Activated naive CD4-positive, alpha-beta T cell treated with anti-CD3 and anti-CD28 coated beads for 36 hours (primary cell): ENCODE results near the gene LMNTD2. TPM values are rescaled to one million over a fixed set of nuclear protein-coding genes. Genes with fewer than 3 reads are reported as not detected.
A peak's percentile ranks its signal among the peaks of the same experiment; 100 is the strongest.

Source experiments
- CTCF ChIA-PET: fragments of 350-600 bp; sonication (Branson Sonifier 250); formaldehyde crosslinking; loops from one replicate; lab custom pipeline; 2021; ENCODE audit warnings: antibody characterized with exemption; lab: Charles Lee
- DNase-seq: peaks from one replicate; pipeline ENCODE4 v3.0.0-alpha.2; 2020
- H3K27ac Mint-ChIP-seq: one replicate; pipeline ENCODE4 v1.8.0; 2021; ENCODE audit warnings: mild to moderate bottlenecking, mixed read lengths
- H3K27me3 Mint-ChIP-seq: one replicate; pipeline ENCODE4 v1.8.0; 2021; ENCODE audit warnings: low read depth, mixed read lengths
- H3K36me3 Mint-ChIP-seq: one replicate; pipeline ENCODE4 v1.8.0; 2021; ENCODE audit warnings: low read depth, mixed read lengths
- H3K4me1 Mint-ChIP-seq: one replicate; pipeline ENCODE4 v1.8.0; 2021; ENCODE audit warnings: low read depth, mixed read lengths
- H3K4me3 Mint-ChIP-seq: one replicate; pipeline ENCODE4 v1.8.0; 2021; ENCODE audit warnings: mild to moderate bottlenecking, moderate library complexity, mixed read lengths
- H3K9me3 Mint-ChIP-seq: one replicate; pipeline ENCODE4 v1.8.0; 2021; ENCODE audit warnings: mixed read lengths
- intact Hi-C: fragments of 100-400 bp; cut with micrococcal nuclease; formaldehyde crosslinking; loops from one replicate; pipeline ENCODE4 v1.15.1; 2023
- total RNA-seq, 2 experiments: library from RNA; stranded (reverse); gene quantifications; one replicate each; pipeline ENCODE4 v1.2.3, GENCODE V29; 2021

The LMNTD2 gene
- total RNA-seq, 2 experiments from 2014 or later = 4.5 to 5.2 TPM

DNA sequence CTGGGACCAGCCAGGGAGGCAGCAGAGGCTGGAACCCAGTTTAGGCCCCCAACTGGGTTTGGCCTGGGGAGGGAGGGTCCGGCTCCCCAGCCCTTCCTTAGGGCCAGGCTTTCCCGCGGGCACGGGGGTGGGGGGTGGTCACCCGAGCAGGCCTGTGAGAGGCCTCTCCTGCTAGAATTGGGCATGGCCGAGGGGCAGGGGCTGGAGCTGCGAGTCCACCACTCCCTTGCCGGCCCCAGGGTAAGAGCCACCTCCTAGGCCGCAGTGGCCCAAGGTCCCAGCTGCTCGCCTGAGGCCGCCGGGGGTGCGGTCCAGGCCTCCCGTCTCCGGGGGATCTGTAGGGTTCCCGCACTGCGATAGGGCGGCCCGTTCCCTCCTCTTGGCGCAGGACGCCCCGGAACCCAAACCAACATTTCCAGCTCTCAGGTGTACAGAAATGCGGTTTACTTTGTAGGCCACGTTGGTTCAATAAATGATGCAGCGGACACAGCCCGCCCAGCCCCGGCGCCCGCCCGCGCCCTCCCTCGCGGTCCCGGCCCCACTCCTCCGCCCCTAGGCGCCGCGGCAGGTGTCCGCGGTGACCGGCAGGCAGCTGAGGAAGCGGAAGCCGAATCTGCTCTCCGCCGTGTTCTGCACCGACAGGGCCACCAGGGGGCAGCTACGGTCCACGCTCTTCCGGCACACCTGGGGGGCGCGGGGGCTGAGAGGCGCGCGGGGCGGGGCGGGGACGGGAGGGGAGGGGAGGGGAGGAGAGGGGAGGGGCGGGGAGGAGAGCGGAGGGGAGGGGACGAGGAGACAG, 5.9 kb downstream of the LMNTD2 start:
- CTCF ChIA-PET = interaction anchor here (0.6 to 4.4 kb wide), 6 partner anchors 10 to 201 kb away, joined by 3 to 26 read pairs (median 10); partner anchors contain the start of gene EPS8L2
- Mint-ChIP-seq H3K27me3 (peaks cover 3% of the 10 kb centered on the region), H3K27ac (no peak overlapping the region), H3K4me3 (no peak overlapping the region), H3K36me3 (no peaks in the 10 kb centered on the region), H3K4me1 (peaks cover 2% of the 10 kb centered on the region), H3K9me3 (no peaks in the 10 kb centered on the region)
- intact Hi-C loops = loop anchor here (1.0 to 2.0 kb wide), 2 partner anchors 74 to 169 kb away; no protein-coding TSS in a partner anchor
- DNase-seq = peak; percentile 74

DNA sequence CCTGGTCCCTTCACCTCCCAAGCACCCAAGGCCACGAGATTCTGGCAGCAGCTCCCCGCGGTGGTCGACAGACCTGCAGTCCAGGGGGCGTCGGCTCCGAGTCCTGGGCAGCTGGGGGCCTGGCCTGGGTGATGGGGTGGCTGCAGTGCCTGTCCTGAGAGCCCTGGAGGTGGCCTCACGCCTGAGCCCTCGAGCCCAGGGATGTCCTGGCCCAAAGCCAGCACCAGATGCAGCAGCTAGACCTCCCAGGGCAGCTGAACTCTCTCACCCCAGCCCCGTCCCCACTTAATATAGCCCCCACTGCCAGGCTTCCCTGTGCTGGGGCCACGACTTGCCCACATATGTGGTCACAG, 6.6 kb downstream of the LMNTD2 start:
- H3K4me1 Mint-ChIP-seq = peaks cover 2% of the 10 kb centered on the region
- peaks cover 3% of the 10 kb centered on the region for H3K27me3 Mint-ChIP-seq
- no peaks in the 10 kb centered on the region for H3K36me3 Mint-ChIP-seq
- DNase-seq = no peak
- no peaks in the 10 kb centered on the region for H3K9me3 Mint-ChIP-seq
- intact Hi-C loops = loop anchor here (2.0 kb wide), 1 partner anchor 75 kb away; no protein-coding TSS in a partner anchor
- H3K4me3 Mint-ChIP-seq = no peak overlapping the region
- CTCF ChIA-PET = interaction anchor here (2.5 to 4.4 kb wide), 3 partner anchors 11 to 172 kb away, joined by 18 to 26 read pairs (median 21); no protein-coding TSS in a partner anchor
- H3K27ac Mint-ChIP-seq = no peak overlapping the region

DNA sequence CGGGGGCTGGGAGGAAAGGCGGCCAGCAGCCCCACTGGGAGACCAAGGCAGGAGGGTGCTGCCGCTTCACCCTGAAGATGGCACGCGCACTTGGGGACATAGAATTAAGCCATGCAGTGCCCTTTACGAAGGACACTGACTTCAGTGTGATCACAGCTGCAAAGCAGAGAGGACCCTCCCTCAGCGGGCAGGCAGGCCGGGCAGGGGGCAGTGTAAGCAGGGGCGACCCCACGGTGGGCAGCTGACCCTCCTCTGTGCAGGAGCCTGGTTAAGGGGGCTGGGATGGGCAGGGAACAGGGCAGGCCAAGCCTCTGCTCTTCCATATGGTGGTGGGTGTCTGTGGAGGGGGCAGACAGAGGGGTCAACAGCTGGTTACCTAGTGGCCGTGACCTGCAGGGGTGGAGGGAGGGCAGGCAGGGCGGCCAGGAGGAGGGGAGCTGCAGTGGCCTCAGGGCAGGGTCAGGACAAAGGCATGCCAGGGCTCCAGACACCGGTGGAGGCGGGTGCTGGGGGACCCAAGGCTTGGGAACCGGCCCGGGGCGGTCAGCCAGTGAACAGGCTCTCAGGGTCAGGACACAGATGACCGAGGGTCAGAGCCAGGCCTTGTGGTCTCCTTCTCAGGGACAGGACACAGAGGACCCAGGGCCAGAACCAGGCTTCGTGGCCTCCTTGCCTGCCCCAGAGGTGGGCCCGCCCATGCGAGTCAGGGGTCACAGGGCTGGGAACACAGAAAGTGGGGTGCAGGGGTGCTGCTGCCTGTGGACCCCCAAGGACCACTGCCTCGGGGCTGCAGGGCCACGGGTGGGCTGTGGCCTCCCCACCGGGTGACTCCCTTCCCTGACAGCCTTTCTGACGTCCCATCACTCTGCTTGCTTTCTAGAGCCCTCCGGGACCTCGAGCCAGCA, 7.2 kb downstream of the LMNTD2 start:
- CTCF ChIA-PET = interaction anchor here (2.5 to 4.4 kb wide), 3 partner anchors 11 to 173 kb away, joined by 18 to 26 read pairs (median 21); no protein-coding TSS in a partner anchor
- no peak overlapping the region for H3K27ac Mint-ChIP-seq
- DNase-seq = no peak
- H3K27me3 Mint-ChIP-seq = peaks cover 3% of the 10 kb centered on the region
- H3K9me3 Mint-ChIP-seq = no peaks in the 10 kb centered on the region
- H3K4me3 Mint-ChIP-seq = no peak overlapping the region
- H3K36me3 Mint-ChIP-seq = no peaks in the 10 kb centered on the region
- intact Hi-C loops = no loop called here
- H3K4me1 Mint-ChIP-seq = peaks cover 2% of the 10 kb centered on the region

DNA sequence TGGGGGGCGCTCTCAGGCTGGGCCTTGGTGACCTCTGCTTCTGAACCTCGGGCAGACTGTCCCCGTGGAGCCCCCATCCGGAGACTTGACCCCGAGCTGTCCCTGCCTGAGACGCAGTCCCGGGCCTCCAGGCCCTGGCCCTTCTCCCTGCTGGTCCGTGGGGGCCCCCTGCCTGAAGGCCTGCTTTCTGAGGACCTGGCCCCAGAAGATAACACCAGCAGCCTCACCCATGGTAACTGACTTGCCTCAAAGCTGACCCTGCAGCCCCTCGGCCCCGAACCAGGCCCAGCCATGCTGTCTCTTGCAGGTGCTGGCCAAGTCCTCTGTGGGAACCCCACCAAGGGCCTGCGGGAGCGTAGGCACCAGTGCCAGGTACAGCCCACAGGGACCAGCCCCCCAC, 8.9 kb downstream of the LMNTD2 start:
- H3K36me3 Mint-ChIP-seq = no peaks in the 10 kb centered on the region
- H3K27me3 Mint-ChIP-seq = peaks cover 3% of the 10 kb centered on the region
- intact Hi-C loops = no loop called here
- no peak for DNase-seq
- CTCF ChIA-PET = interaction anchor here (0.6 to 0.8 kb wide), 2 partner anchors 33 to 61 kb away, joined by 4 read pairs; no protein-coding TSS in a partner anchor
- no peak overlapping the region for H3K27ac Mint-ChIP-seq
- H3K9me3 Mint-ChIP-seq = no peaks in the 10 kb centered on the region
- H3K4me3 Mint-ChIP-seq = no peak overlapping the region
- no peaks in the 10 kb centered on the region for H3K4me1 Mint-ChIP-seq

DNA sequence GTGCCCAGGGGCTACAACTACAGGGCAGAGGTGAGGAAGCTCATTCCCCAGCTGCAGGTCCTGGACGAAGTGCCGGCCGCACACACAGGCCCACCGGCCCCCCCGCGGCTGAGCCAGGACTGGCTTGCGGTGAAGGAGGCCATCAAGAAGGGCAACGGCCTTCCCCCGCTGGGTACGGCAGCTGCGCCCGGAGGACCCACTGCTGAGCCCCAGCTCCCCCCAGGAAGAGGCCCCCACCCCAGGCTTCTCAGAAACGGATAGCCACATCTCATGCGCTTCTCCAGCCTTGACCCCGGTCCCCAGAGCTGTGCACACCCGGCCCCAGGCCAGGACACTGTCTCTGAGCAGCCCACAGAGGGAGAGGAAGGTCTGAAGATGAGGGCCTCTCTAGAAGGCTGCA, 9.4 kb downstream of the LMNTD2 start:
- CTCF ChIA-PET = interaction anchor here (0.5 to 1.5 kb wide), 4 partner anchors 13 to 172 kb away, joined by 3 to 4 read pairs (median 3); no protein-coding TSS in a partner anchor
- H3K27me3 Mint-ChIP-seq = no peaks in the 10 kb centered on the region

DNA sequence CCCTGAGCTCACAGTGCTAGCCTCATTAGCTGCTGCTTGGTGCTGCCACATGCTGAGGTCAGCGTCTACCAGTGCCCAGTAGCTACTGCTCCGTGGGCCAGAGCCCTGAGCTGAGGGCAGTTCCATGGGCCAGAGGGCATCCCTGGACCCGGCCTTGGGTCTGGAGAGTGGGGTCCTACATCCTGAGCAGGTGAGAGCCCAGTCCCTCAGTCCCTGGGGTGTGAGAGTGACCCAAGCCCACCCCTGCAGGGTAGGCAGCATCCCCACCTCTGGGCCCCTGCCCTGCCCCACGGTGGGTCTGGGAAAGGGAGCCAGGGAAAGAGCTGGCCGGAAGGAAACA, 9.8 kb downstream of the LMNTD2 start:
- Mint-ChIP-seq H3K4me1 (no peaks in the 10 kb centered on the region), H3K4me3 (no peak overlapping the region), H3K27ac (no peak overlapping the region), H3K36me3 (no peaks in the 10 kb centered on the region), H3K9me3 (no peaks in the 10 kb centered on the region), H3K27me3 (no peaks in the 10 kb centered on the region)
- CTCF ChIA-PET = interaction anchor here (0.5 to 1.5 kb wide), 4 partner anchors 13 to 172 kb away, joined by 3 to 4 read pairs (median 3); no protein-coding TSS in a partner anchor
- DNase-seq = no peak
- intact Hi-C loops = no loop called here

More for the DNA sequence above, 9.4 kb downstream of the LMNTD2 start:
- H3K27ac Mint-ChIP-seq = no peak overlapping the region
- H3K4me3 Mint-ChIP-seq = no peak overlapping the region
- H3K9me3 Mint-ChIP-seq = no peaks in the 10 kb centered on the region
- no peaks in the 10 kb centered on the region for H3K36me3 Mint-ChIP-seq
- intact Hi-C loops = no loop called here
- DNase-seq = no peak
- H3K4me1 Mint-ChIP-seq = no peaks in the 10 kb centered on the region

DNA sequence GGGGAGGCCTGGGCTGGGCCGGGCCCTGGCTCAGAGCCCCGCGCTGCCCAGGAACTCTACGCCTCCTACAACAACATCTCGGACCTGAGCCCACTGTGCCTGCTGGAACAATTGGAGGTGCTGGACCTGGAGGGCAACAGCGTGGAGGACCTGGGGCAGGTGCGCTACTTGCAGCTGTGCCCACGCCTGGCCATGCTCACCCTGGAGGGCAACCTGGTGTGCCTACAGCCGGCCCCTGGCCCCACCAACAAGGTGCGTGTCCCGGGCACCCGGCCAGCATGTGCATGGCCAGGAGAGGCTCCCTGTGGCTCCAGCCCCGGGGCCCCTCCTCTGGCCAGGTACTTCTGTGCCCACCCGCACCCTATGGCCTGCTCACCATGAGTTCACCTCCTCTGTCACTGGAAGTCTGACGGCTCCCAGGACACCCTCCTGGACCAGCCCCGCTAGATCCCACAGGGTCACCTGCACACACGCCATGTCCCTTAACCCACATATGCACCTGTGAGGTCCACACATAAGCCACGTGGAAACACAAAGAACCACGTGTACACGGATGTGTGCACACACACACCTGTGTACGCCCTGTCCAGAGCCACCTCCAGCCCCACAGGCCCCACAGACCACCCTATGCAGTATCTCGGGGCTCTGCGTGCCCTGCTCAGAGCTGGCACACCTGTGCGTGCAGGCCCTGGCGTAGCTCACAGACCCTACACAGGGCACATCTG, 10.4 kb downstream of the LMNTD2 start:
- CTCF ChIA-PET = interaction anchor here (1.2 to 1.5 kb wide), 2 partner anchors 14 to 173 kb away, joined by 3 read pairs; no protein-coding TSS in a partner anchor
- no peaks in the 10 kb centered on the region for H3K36me3 Mint-ChIP-seq
- no peaks in the 10 kb centered on the region for H3K9me3 Mint-ChIP-seq
- H3K4me3 Mint-ChIP-seq = no peak overlapping the region
- no peak overlapping the region for H3K27ac Mint-ChIP-seq
- H3K27me3 Mint-ChIP-seq = no peaks in the 10 kb centered on the region
- DNase-seq = no peak
- H3K4me1 Mint-ChIP-seq = no peaks in the 10 kb centered on the region
- intact Hi-C loops = no loop called here

DNA sequence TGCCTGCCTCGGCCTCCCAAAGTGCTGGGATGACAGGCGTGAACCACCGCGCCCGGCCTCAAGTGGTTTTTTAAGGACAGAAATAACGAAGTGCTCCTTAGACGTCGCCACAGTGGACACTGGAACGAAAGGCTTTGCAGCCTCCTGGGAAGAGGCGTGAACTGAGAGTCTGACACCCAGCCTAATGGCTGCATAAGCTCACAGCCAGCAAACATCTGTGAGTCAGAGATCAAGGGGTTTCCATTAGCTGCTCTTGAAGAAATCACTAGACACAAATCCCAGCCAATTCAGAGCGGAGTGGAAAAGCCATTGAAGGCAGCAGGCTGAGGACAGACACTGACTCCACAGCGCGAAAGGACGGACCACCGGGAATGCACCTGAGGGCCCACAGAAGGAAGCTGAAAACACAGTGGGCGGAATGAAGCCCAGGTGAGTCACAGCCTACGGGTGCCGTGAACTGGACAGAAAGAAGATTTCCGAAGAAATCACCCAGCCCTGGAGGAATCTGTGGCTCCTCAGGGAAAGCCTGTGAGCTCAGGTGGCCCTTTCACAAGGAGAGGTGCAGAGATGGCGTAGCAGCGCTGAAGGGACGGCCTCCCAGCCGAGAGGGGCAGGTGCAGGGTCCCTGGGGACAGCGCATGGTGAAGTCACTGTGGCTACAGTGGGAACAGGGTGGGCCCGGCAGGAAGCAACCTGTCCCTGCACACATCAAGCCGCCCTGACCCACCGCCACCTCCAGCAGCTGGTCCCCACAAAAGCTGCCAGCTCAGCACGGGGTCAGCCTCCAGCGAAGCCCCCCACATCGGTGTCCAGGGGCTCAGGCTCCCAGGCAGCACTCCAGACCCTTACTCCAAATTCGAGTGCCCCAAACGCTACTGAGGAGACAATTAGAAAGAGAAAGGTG, 11.6 kb downstream of the LMNTD2 start:
- Mint-ChIP-seq H3K27ac (no peak overlapping the region), H3K36me3 (no peaks in the 10 kb centered on the region), H3K4me1 (no peaks in the 10 kb centered on the region), H3K4me3 (no peak overlapping the region), H3K9me3 (no peaks in the 10 kb centered on the region), H3K27me3 (no peaks in the 10 kb centered on the region)
- intact Hi-C loops = no loop called here
- DNase-seq = no peak
- CTCF ChIA-PET = interaction anchor here (0.6 kb wide), 1 partner anchor 10 kb away, joined by 4 read pairs; no protein-coding TSS in a partner anchor

DNA sequence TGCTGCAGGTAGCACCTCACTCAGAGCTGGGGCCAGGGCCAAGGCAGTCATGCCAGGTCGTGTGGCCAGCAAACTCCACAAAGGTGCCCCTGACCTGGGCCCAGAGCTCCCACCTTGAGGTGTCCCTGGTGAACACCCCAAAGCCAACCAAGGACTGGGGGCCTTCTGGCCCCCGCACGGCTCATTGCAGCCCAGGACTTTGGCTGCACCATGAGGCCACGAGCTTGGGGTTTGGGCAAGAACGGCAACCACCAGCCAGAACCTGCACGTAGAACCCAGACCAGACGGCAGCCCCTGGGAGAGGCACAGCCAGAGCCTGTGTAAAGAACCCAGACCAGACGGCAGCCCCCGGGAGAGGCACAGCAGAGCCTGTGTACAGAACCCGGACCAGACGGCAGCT, 15.4 kb downstream of the LMNTD2 start:
- no peak overlapping the region for H3K4me3 Mint-ChIP-seq
- no peak overlapping the region for H3K27ac Mint-ChIP-seq
- DNase-seq = no peak
- no peaks in the 10 kb centered on the region for H3K36me3 Mint-ChIP-seq
- CTCF ChIA-PET = interaction anchor here (1.2 kb wide), 1 partner anchor 26 kb away, joined by 3 read pairs; no protein-coding TSS in a partner anchor
- H3K27me3 Mint-ChIP-seq = no peaks in the 10 kb centered on the region
- H3K4me1 Mint-ChIP-seq = no peaks in the 10 kb centered on the region
- H3K9me3 Mint-ChIP-seq = no peaks in the 10 kb centered on the region
- intact Hi-C loops = no loop called here

DNA sequence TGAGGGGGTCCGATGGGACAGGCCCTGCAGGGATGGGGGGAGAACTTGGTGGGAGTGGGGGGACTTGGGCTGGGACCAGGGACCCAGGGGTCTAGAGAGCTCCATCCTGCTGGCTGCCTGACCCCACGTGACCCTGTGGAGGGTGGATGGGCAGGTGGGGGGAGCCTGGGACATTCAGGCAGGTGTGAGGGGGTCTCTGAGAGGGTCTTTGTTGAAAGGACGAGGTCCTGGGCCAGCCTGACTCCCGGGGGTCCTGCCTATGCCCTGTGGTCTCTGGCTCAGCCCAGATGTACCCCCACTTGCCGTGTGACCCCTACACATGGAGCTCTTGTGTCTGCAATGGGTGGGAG, 15.7 kb downstream of the LMNTD2 start:
- intact Hi-C loops = no loop called here
- Mint-ChIP-seq H3K36me3 (no peaks in the 10 kb centered on the region), H3K4me1 (no peaks in the 10 kb centered on the region), H3K9me3 (no peaks in the 10 kb centered on the region), H3K27me3 (no peaks in the 10 kb centered on the region), H3K4me3 (no peak overlapping the region), H3K27ac (no peak overlapping the region)
- DNase-seq = no peak
- CTCF ChIA-PET = interaction anchor here (1.2 kb wide), 1 partner anchor 26 kb away, joined by 3 read pairs; no protein-coding TSS in a partner anchor

DNA sequence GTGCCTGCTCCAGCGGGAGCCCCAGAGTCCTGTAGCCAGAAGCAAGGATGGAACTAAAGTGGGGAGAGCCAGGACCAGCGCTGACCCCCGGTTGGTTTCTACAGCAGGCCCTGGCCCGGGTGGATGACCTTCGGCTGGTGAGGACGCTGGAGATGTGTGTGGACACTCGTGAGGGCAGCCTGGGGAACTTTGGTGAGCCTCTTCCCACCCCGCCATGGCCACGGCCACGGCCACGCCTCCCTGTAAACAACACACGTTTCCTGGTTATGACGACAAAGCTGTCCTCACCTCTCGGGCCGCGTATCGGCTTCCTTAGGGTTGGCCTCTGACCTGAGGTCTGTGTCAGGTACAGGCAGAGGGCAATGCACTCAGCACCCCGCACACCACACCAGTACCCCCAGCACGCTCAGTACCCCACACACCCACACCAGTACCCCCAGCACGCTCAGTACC, 19.1 kb downstream of the LMNTD2 start:
- no peak overlapping the region for H3K27ac Mint-ChIP-seq
- H3K36me3 Mint-ChIP-seq = no peaks in the 10 kb centered on the region
- CTCF ChIA-PET = no interaction called here
- H3K4me1 Mint-ChIP-seq = peaks cover 4% of the 10 kb centered on the region
- no peaks in the 10 kb centered on the region for H3K27me3 Mint-ChIP-seq
- no peaks in the 10 kb centered on the region for H3K9me3 Mint-ChIP-seq
- H3K4me3 Mint-ChIP-seq = no peak overlapping the region
- intact Hi-C loops = no loop called here
- no peak for DNase-seq
